ENCODE results near the gene IFNAR1. TPM values are rescaled to one million over a fixed set of nuclear protein-coding genes. Genes with fewer than 3 reads are reported as not detected.

The IFNAR1 gene
- total RNA-seq, 1 experiment from 2014 or later, result 20.5 TPM

GRCh38 chr21:33289199-33289819 lies 35.5 kb upstream of the IFNAR1 start:
- no TSS peak for BruUV-seq (replicated peaks)
- Histone ChIP-seq H3K9ac (ENCODE audit: low read length) (no peak overlapping the region), H3K79me2 (ENCODE audit: insufficient read depth, low read length) (no peaks in the 10 kb centered on the region), H4K20me1 (ENCODE audit: insufficient read depth) (no peaks in the 10 kb centered on the region), H3K4me1 (ENCODE audit: control insufficient read depth in 1 of 2, insufficient read depth in 2 of 2, low read length in 2 of 2) (peaks cover 12 to 20% of the 10 kb centered on the region in 2 experiments), H3K9me3 (ENCODE audit: control insufficient read depth in 1 of 2, insufficient read depth in 1 of 2, low read depth in 1 of 2, low read length in 2 of 2) (no peaks in the 10 kb centered on the region), H3K27ac (ENCODE audit: low read depth, low read length) (no peak overlapping the region), H2AFZ (ENCODE audit: low read depth, low read length, poor library complexity, severe bottlenecking) (no peak overlapping the region), H3K4me3 (replicated peaks in 1 of 2; ENCODE audit: low read depth in 1 of 2, low read length in 2 of 2) (no peak overlapping the region), H3K27me3 (ENCODE audit: insufficient read depth, low read length) (no peaks in the 10 kb centered on the region), H3K4me2 (ENCODE audit: low read length) (no peak overlapping the region), H3K36me3 (ENCODE audit: control insufficient read depth in 1 of 2, insufficient read depth in 2 of 2, low read length in 2 of 2) (no peaks in the 10 kb centered on the region), H3K9me2 (ENCODE audit: insufficient read depth) (no peaks in the 10 kb centered on the region)
- no peak for ATAC-seq
- ChIA-PET POLR2A (no interaction called here), RAD21 (ENCODE audit: low non-redundant PET in 1 of 2, low total read pairs in 2 of 2, uncharacterized antibody in 2 of 2, unreplicated experiment in 2 of 2) (no interaction called here), CTCF (no interaction called here)
- intact Hi-C loops (cut with micrococcal nuclease), result no loop called here
- TF ChIP-seq ZNF274 (IDR thresholded peaks at IDR 0.05; ENCODE audit: low read depth, low read length) (no peak), TCF7L2 (IDR thresholded peaks at IDR 0.05; ENCODE audit: borderline replicate concordance, extremely low read depth, insufficient read depth, insufficient read length) (no peak), EZH2 (IDR thresholded peaks at IDR 0.05) (no peak), YY1 (IDR thresholded peaks at IDR 0.05; ENCODE audit: extremely low read depth, insufficient replicate concordance, low read depth, low read length) (no peak)
- TF ChIP-seq, protein P1, sequence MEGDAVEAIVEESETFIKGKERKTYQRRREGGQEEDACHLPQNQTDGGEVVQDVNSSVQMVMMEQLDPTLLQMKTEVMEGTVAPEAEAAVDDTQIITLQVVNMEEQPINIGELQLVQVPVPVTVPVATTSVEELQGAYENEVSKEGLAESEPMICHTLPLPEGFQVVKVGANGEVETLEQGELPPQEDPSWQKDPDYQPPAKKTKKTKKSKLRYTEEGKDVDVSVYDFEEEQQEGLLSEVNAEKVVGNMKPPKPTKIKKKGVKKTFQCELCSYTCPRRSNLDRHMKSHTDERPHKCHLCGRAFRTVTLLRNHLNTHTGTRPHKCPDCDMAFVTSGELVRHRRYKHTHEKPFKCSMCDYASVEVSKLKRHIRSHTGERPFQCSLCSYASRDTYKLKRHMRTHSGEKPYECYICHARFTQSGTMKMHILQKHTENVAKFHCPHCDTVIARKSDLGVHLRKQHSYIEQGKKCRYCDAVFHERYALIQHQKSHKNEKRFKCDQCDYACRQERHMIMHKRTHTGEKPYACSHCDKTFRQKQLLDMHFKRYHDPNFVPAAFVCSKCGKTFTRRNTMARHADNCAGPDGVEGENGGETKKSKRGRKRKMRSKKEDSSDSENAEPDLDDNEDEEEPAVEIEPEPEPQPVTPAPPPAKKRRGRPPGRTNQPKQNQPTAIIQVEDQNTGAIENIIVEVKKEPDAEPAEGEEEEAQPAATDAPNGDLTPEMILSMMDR (IDR thresholded peaks at IDR 0.05 in 2 of 3, conservative IDR thresholded peaks at IDR 0.05 in 1 of 3; ENCODE audit: borderline replicate concordance in 1 of 3, insufficient read depth in 1 of 3, low read depth in 2 of 3, low read length in 2 of 3), result no peak
- DNase-seq (ENCODE audit: low read depth, low spot score), result no peak

GRCh38 chr21:33290441-33290840 lies 34.3 kb upstream of the IFNAR1 start:
- Histone ChIP-seq H3K9me3 (ENCODE audit: control insufficient read depth in 1 of 2, insufficient read depth in 1 of 2, low read depth in 1 of 2, low read length in 2 of 2) (no peaks in the 10 kb centered on the region), H3K27me3 (ENCODE audit: insufficient read depth, low read length) (no peaks in the 10 kb centered on the region), H4K20me1 (ENCODE audit: insufficient read depth) (no peaks in the 10 kb centered on the region), H3K79me2 (ENCODE audit: insufficient read depth, low read length) (no peaks in the 10 kb centered on the region), H3K4me1 (ENCODE audit: control insufficient read depth in 1 of 2, insufficient read depth in 2 of 2, low read length in 2 of 2) (peaks cover 12 to 20% of the 10 kb centered on the region in 2 experiments), H3K9me2 (ENCODE audit: insufficient read depth) (no peaks in the 10 kb centered on the region), H2AFZ (ENCODE audit: low read depth, low read length, poor library complexity, severe bottlenecking) (no peak overlapping the region), H3K36me3 (ENCODE audit: control insufficient read depth in 1 of 2, insufficient read depth in 2 of 2, low read length in 2 of 2) (no peaks in the 10 kb centered on the region), H3K9ac (ENCODE audit: low read length) (no peak overlapping the region), H3K27ac (ENCODE audit: low read depth, low read length) (no peak overlapping the region), H3K4me3 (replicated peaks in 1 of 2; ENCODE audit: low read depth in 1 of 2, low read length in 2 of 2) (no peak overlapping the region), H3K4me2 (ENCODE audit: low read length) (no peak overlapping the region)
- ChIA-PET RAD21 (ENCODE audit: low non-redundant PET in 1 of 2, low total read pairs in 2 of 2, uncharacterized antibody in 2 of 2, unreplicated experiment in 2 of 2) (no interaction called here), POLR2A (no interaction called here), CTCF (no interaction called here)
- ATAC-seq, result no peak
- no peak for DNase-seq (ENCODE audit: low read depth, low spot score)
- BruUV-seq (replicated peaks), result no TSS peak
- intact Hi-C loops (cut with micrococcal nuclease), result no loop called here
- no peak for TF ChIP-seq ELF1 (IDR thresholded peaks at IDR 0.05; ENCODE audit: borderline replicate concordance, low read depth)
- no peak for TF ChIP-seq REST (IDR thresholded peaks at IDR 0.05; ENCODE audit: low read depth)
- TF ChIP-seq JUND (IDR thresholded peaks at IDR 0.05), result no peak
- TF ChIP-seq POLR2AphosphoS5 (IDR thresholded peaks at IDR 0.05; ENCODE audit: low read depth, low read length), result no peak
- TF ChIP-seq SIN3A (IDR thresholded peaks at IDR 0.05; ENCODE audit: low read depth), result no peak
- TF ChIP-seq ZFX (IDR thresholded peaks at IDR 0.05), result no peak
- TF ChIP-seq, protein P2, sequence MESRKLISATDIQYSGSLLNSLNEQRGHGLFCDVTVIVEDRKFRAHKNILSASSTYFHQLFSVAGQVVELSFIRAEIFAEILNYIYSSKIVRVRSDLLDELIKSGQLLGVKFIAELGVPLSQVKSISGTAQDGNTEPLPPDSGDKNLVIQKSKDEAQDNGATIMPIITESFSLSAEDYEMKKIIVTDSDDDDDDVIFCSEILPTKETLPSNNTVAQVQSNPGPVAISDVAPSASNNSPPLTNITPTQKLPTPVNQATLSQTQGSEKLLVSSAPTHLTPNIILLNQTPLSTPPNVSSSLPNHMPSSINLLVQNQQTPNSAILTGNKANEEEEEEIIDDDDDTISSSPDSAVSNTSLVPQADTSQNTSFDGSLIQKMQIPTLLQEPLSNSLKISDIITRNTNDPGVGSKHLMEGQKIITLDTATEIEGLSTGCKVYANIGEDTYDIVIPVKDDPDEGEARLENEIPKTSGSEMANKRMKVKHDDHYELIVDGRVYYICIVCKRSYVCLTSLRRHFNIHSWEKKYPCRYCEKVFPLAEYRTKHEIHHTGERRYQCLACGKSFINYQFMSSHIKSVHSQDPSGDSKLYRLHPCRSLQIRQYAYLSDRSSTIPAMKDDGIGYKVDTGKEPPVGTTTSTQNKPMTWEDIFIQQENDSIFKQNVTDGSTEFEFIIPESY (IDR thresholded peaks at IDR 0.05; ENCODE audit: extremely low read depth, insufficient replicate concordance, low read length), result no peak
